K562 (cell line): ENCODE measurements around the gene NUP153. TPM values are rescaled to one million over a fixed set of nuclear protein-coding genes. Genes with fewer than 3 reads are reported as not detected.

Experiments used
- BRCA1 ChIP-seq, 2 experiments: fragments of 450-650 bp in 1 of 2; sonication (generic) in 1 of 2; formaldehyde crosslinking in 1 of 2; IDR thresholded peaks; 2 replicates each; pipeline versions ENCODE4 v1.5.0 to v1.6.1; 2017 to 2020; ENCODE audit warnings: mild to moderate bottlenecking in 1 of 2, missing genetic modification reagents in 1 of 2
- CLOCK ChIP-seq: fragments of 250-450 bp; sonication (Bioruptor Pico); IDR thresholded peaks from 2 replicates; pipeline ENCODE4 v1.4.0; 2020; ENCODE audit warnings: mild to moderate bottlenecking, moderate library complexity, borderline replicate concordance
- ETV5 ChIP-seq: sonication (generic); formaldehyde crosslinking; IDR thresholded peaks from 2 replicates; pipeline ENCODE4 v1.4.0; 2020; ENCODE audit warnings: low read depth, mild to moderate bottlenecking, missing genetic modification reagents
- HDAC3 ChIP-seq: fragments of 450-650 bp; IDR thresholded peaks from 2 replicates; pipeline ENCODE4 v1.6.1; 2018; ENCODE audit warnings: borderline replicate concordance, mild to moderate bottlenecking, moderate library complexity; ENCODE audit not compliant: partially characterized antibody
- HIVEP1 ChIP-seq: fragments of 250-450 bp; sonication (Bioruptor Pico); IDR thresholded peaks from 2 replicates; pipeline ENCODE4 v1.4.0; 2020; ENCODE audit warnings: mild to moderate bottlenecking
- SNIP1 ChIP-seq: fragments of 450-650 bp; IDR thresholded peaks from 2 replicates; pipeline ENCODE4 v1.7.1; 2017; ENCODE audit warnings: low read depth, mild to moderate bottlenecking
- SRF ChIP-seq, 2 experiments: fragments of 250-450, 450-650 bp in 1 of 2; sonication (Bioruptor Pico) in 1 of 2; sonication (generic) in 1 of 2; formaldehyde crosslinking; IDR thresholded peaks; 2 replicates each; pipeline versions ENCODE4 v1.5.0 to v1.5.1; 2020 to 2022; ENCODE audit warnings: mild to moderate bottlenecking in 1 of 2, missing genetic modification reagents in 1 of 2
- STAT5A ChIP-seq: IDR thresholded peaks from 2 replicates; pipeline ENCODE4 v1.6.1; 2012; ENCODE audit warnings: low read length, inconsistent platforms, borderline replicate concordance
- ZNF277 ChIP-seq: fragments of 250-450 bp; sonication (Bioruptor Pico); IDR thresholded peaks from 2 replicates; pipeline ENCODE4 v1.8.0; 2022; ENCODE audit warnings: inconsistent platforms, mild to moderate bottlenecking, moderate library complexity, borderline replicate concordance
- ZNF395 ChIP-seq: fragments of 200-800 bp; sonication (Bioruptor generic); IDR thresholded peaks from 2 replicates; pipeline ENCODE4 v1.6.1; 2017; ENCODE audit warnings: missing genetic modification characterization, missing compliant biosample characterization
- ZNF764 ChIP-seq: fragments of 250-450 bp; sonication (Bioruptor Pico); IDR thresholded peaks from 2 replicates; pipeline ENCODE4 v1.4.0; 2020; ENCODE audit warnings: low read depth, mild to moderate bottlenecking, moderate library complexity
- polyA plus RNA-seq, 8 experiments: library from polyadenylated mRNA; depleted of rRNA in 4 of 8; stranded (reverse) in 5 of 8; unstranded in 3 of 8; fragments of >200 nt; fragmentation: Nextera tagmentation in 2 of 8; fragmentation: Illumina TruSeq in 1 of 8; extraction: Ambion mirVana in 2 of 8; extraction: Trizol in 1 of 8; gene quantifications; 2 replicates each; pipeline versions ENCODE4 v1.2.1 to v1.2.3, GENCODE V29; 2011 to 2014; ENCODE audit warnings: inconsistent platforms in 1 of 8, missing spikeins in 1 of 8
- total RNA-seq, 7 experiments: library from RNA; depleted of rRNA in 6 of 7; stranded (reverse); fragments of >200 nt in 6 of 7; fragmentation: Illumina TruSeq in 2 of 7; extraction: Trizol in 2 of 7; gene quantifications; 2 replicates each; pipeline versions ENCODE4 v1.2.1 to v1.2.3, GENCODE V29; 2011 to 2021; ENCODE audit warnings: low replicate concordance in 1 of 7
- TF ChIP-seq, protein P1 (sequence below): fragments of 450-650 bp; formaldehyde crosslinking; IDR thresholded peaks from 2 replicates; pipeline ENCODE4 v1.4.0; 2020; ENCODE audit warnings: mild to moderate bottlenecking, moderate library complexity
- TF ChIP-seq, protein P2 (sequence below): fragments of 250-450 bp; sonication (Bioruptor Pico); IDR thresholded peaks from 2 replicates; pipeline ENCODE4 v1.5.0; 2021
- TF ChIP-seq, protein P3 (sequence below): sonication (generic); formaldehyde crosslinking; IDR thresholded peaks from 2 replicates; pipeline ENCODE4 v1.8.1; 2022; ENCODE audit warnings: missing genetic modification reagents
- TF ChIP-seq, protein P4 (sequence below): fragments of 450-650 bp; formaldehyde crosslinking; IDR thresholded peaks from 2 replicates; pipeline ENCODE4 v1.4.0; 2020; ENCODE audit warnings: mild to moderate bottlenecking, moderate library complexity

Gene NUP153
- total and polyA plus RNA-seq, 9 of the 15 experiments (the other 6 are each of a cell fraction or from before 2014, with no cell fraction given): 21.9 to 110 (median 84.8) TPM

DNA sequence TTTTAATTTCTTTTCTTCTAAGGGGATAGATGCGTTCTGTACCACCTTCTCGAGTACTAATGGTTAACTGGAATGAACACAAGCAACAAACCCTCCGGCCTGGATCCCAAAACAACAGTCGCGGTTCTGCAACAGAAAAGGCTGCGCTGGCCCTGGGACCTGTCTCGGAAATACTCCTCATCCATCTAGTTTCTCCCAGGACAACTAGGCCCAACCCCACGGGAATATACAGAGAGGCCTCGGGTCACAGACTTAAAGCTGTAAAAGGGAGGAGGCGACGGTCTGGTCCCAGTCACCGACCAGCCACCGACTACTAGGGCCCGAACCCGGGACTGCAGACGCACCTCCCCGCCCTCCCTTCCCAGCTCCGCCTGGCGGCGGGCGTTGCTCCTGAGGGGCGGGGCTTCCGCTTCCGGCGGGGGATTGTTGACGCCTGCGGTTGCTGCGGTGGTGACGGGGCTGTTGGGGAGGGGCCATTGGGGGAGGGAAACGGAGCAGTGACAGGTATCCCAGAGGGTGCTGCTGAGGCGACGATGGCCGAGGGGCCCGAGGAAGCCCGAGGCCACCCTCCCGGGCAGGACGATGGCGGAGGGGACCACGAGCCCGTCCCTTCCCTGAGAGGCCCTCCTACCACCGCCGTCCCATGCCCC lies 106.7 kb downstream of the NUP153 start, which contains the start of gene FAM8A1 (continued):
- TF ChIP-seq, protein P1, sequence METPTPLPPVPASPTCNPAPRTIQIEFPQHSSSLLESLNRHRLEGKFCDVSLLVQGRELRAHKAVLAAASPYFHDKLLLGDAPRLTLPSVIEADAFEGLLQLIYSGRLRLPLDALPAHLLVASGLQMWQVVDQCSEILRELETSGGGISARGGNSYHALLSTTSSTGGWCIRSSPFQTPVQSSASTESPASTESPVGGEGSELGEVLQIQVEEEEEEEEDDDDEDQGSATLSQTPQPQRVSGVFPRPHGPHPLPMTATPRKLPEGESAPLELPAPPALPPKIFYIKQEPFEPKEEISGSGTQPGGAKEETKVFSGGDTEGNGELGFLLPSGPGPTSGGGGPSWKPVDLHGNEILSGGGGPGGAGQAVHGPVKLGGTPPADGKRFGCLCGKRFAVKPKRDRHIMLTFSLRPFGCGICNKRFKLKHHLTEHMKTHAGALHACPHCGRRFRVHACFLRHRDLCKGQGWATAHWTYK: peak; percentile 80; the same call in 1 of the 2 replicates
- no peak for TF ChIP-seq ZNF395 (CRISPR knock-in tag)
- peak; percentile 93 for TF ChIP-seq ETV5 (CRISPR knock-in tag)
- TF ChIP-seq, protein P2, sequence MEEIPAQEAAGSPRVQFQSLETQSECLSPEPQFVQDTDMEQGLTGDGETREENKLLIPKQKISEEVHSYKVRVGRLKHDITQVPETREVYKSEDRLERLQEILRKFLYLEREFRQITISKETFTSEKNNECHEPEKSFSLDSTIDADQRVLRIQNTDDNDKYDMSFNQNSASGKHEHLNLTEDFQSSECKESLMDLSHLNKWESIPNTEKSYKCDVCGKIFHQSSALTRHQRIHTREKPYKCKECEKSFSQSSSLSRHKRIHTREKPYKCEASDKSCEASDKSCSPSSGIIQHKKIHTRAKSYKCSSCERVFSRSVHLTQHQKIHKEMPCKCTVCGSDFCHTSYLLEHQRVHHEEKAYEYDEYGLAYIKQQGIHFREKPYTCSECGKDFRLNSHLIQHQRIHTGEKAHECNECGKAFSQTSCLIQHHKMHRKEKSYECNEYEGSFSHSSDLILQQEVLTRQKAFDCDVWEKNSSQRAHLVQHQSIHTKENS (CRISPR knock-in tag): no peak
- TF ChIP-seq CLOCK: no peak
- TF ChIP-seq ZNF764: no peak
- TF ChIP-seq, protein P3, sequence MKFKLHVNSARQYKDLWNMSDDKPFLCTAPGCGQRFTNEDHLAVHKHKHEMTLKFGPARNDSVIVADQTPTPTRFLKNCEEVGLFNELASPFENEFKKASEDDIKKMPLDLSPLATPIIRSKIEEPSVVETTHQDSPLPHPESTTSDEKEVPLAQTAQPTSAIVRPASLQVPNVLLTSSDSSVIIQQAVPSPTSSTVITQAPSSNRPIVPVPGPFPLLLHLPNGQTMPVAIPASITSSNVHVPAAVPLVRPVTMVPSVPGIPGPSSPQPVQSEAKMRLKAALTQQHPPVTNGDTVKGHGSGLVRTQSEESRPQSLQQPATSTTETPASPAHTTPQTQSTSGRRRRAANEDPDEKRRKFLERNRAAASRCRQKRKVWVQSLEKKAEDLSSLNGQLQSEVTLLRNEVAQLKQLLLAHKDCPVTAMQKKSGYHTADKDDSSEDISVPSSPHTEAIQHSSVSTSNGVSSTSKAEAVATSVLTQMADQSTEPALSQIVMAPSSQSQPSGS: no peak
- TF ChIP-seq SRF (CRISPR knock-in tag; IDR thresholded peaks at IDR 0.05): peak in 1 of 2 experiments; percentile 64; a peak in 2 of 4 replicates
- TF ChIP-seq HIVEP1: no peak
- no peak for TF ChIP-seq HDAC3
- no peak for TF ChIP-seq ZNF277 (CRISPR knock-in tag)
- TF ChIP-seq STAT5A: no peak
- TF ChIP-seq, protein P4, sequence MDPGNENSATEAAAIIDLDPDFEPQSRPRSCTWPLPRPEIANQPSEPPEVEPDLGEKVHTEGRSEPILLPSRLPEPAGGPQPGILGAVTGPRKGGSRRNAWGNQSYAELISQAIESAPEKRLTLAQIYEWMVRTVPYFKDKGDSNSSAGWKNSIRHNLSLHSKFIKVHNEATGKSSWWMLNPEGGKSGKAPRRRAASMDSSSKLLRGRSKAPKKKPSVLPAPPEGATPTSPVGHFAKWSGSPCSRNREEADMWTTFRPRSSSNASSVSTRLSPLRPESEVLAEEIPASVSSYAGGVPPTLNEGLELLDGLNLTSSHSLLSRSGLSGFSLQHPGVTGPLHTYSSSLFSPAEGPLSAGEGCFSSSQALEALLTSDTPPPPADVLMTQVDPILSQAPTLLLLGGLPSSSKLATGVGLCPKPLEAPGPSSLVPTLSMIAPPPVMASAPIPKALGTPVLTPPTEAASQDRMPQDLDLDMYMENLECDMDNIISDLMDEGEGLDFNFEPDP (CRISPR knock-in tag): no peak
- no peak for TF ChIP-seq BRCA1 (IDR thresholded peaks at IDR 0.05)
- no peak for TF ChIP-seq BRCA1 (CRISPR knock-in tag; IDR thresholded peaks at IDR 0.05)
- TF ChIP-seq SNIP1: no peak
